Endothelial cell of umbilical vein (primary cell): ENCODE results near the gene ZNF428. TPM values are rescaled to one million over a fixed set of nuclear protein-coding genes. Genes with fewer than 3 reads are reported as not detected.

ENCODE experiments used
- BruUV-seq: library from RNA; stranded (reverse); fragments of 400-500 nt; replicated peaks from 2 replicates; lab custom pipeline; 2021; lab: Mats Ljungman, UMichigan
- CTCF ChIA-PET: fragments of 300-600, 350-600 bp; sonication (Branson Sonifier 250); formaldehyde crosslinking; loops from one replicate; lab custom pipeline; 2021; ENCODE audit warnings: antibody characterized with exemption, inconsistent platforms; lab: Charles Lee
- POLR2A ChIA-PET: fragments of 300-600, 350-600 bp; sonication (Branson Sonifier 250); formaldehyde crosslinking; loops from one replicate; lab custom pipeline; 2021; ENCODE audit warnings: antibody characterized with exemption, inconsistent platforms; lab: Charles Lee
- DNase-seq: peaks from one replicate; pipeline ENCODE4 v3.0.0-alpha.2; 2011; ENCODE audit warnings: low read depth, low spot score
- FAIRE-seq: peaks from 2 replicates; lab custom pipeline; 2011; peaks lifted over from hg19 to GRCh38; lab: Jason Lieb, UNC
- H2AFZ ChIP-seq: 2 replicates; pipeline ENCODE4 v1.6.0; 2012; ENCODE audit warnings: low read depth, low read length, control low read depth, inconsistent platforms
- H3K27ac ChIP-seq: 2 replicates; pipeline ENCODE4 v1.5.1; 2011; ENCODE audit warnings: low read depth, mild to moderate bottlenecking, control low read depth, low read length, moderate library complexity; ENCODE audit not compliant: insufficient read depth
- H3K27me3 ChIP-seq, 2 experiments: 2 replicates each; pipeline versions ENCODE4 v1.6.0 to v1.6.1; 2011; ENCODE audit warnings: low read length in 2 of 2, mixed read lengths in 1 of 2; ENCODE audit not compliant: control insufficient read depth in 2 of 2, insufficient read depth in 2 of 2
- H3K36me3 ChIP-seq, 2 experiments: 2 replicates in 1 of 2; 3 replicates in 1 of 2; pipeline ENCODE4 v1.5.1; 2011; ENCODE audit warnings: low read length in 2 of 2, mild to moderate bottlenecking in 1 of 2, moderate library complexity in 1 of 2; ENCODE audit not compliant: control insufficient read depth in 2 of 2, insufficient read depth in 2 of 2; ENCODE audit errors: extremely low read depth in 1 of 2
- H3K4me1 ChIP-seq: 3 replicates; pipeline ENCODE4 v1.5.1; 2011; ENCODE audit warnings: mild to moderate bottlenecking, low read length; ENCODE audit not compliant: control insufficient read depth, insufficient read depth; ENCODE audit errors: extremely low read depth
- H3K4me2 ChIP-seq: 2 replicates; pipeline ENCODE4 v1.6.1; 2011; ENCODE audit warnings: low read length, control low read depth, mixed read lengths; ENCODE audit not compliant: insufficient read depth
- H3K4me3 ChIP-seq, 3 experiments: fragments of 200-600 bp in 1 of 3; sonication (generic), shearing (Covaris generic) in 1 of 3; replicated peaks in 1 of 3; 2 replicates each; pipeline ENCODE4 v1.5.1; 2011 to 2016; ENCODE audit warnings: control low read depth in 3 of 3, low read length in 3 of 3, mild to moderate bottlenecking in 2 of 3, inconsistent platforms in 1 of 3, low read depth in 1 of 3, moderate library complexity in 1 of 3; ENCODE audit not compliant: insufficient read depth in 1 of 3
- H3K79me2 ChIP-seq: 2 replicates; pipeline ENCODE4 v1.6.0; 2012; ENCODE audit warnings: low read length, inconsistent platforms; ENCODE audit not compliant: control insufficient read depth, insufficient read depth
- H3K9ac ChIP-seq: replicated peaks from 2 replicates; pipeline ENCODE3; 2011; ENCODE audit warnings: low read length, control low read depth; ENCODE audit not compliant: insufficient read depth; ENCODE audit errors: extremely low read depth
- H3K9me1 ChIP-seq: replicated peaks from 3 replicates; pipeline ENCODE4 v1.6.0; 2011; ENCODE audit warnings: mild to moderate bottlenecking, low read length; ENCODE audit not compliant: control insufficient read depth, insufficient read depth; ENCODE audit errors: extremely low read depth
- H3K9me3 ChIP-seq: replicated peaks from 2 replicates; pipeline ENCODE4 v1.5.1; 2012; ENCODE audit warnings: low read length, inconsistent platforms; ENCODE audit not compliant: control insufficient read depth, insufficient read depth
- H4K20me1 ChIP-seq: replicated peaks from 2 replicates; pipeline ENCODE3; 2011; ENCODE audit warnings: mild to moderate bottlenecking, low read length; ENCODE audit not compliant: control insufficient read depth, insufficient read depth; ENCODE audit errors: extremely low read depth
- EZH2 ChIP-seq: IDR thresholded peaks from 2 replicates; pipeline ENCODE4 v1.6.1; 2012; ENCODE audit warnings: borderline replicate concordance, low read depth, mild to moderate bottlenecking, moderate library complexity, low read length, inconsistent platforms; ENCODE audit not compliant: severe bottlenecking
- FOS ChIP-seq: IDR thresholded peaks from 2 replicates; pipeline ENCODE4 v1.6.1; 2011; ENCODE audit warnings: mild to moderate bottlenecking, low read length, moderate library complexity, borderline replicate concordance; ENCODE audit not compliant: insufficient read depth
- GATA2 ChIP-seq: IDR thresholded peaks from 2 replicates; pipeline ENCODE4 v1.7.0; 2011; ENCODE audit warnings: low read depth, mild to moderate bottlenecking, moderate library complexity, mixed read lengths, low read length; ENCODE audit not compliant: insufficient read length, insufficient read depth
- JUN ChIP-seq: IDR thresholded peaks from 2 replicates; pipeline ENCODE4 v1.6.1; 2011; ENCODE audit warnings: borderline replicate concordance, low read depth; ENCODE audit not compliant: insufficient read length, insufficient read depth
- MYC ChIP-seq: IDR thresholded peaks from one replicate; pipeline ENCODE4 v1.6.1; 2011; ENCODE audit warnings: mild to moderate bottlenecking, low read depth, low read length
- POLR2A ChIP-seq: IDR thresholded peaks from 2 replicates; pipeline ENCODE4 v1.6.1; 2012; ENCODE audit warnings: low read depth, mild to moderate bottlenecking, control low read depth, low read length
- POLR2AphosphoS5 ChIP-seq: IDR thresholded peaks from 2 replicates; pipeline ENCODE4 v1.6.1; 2012; ENCODE audit warnings: low read depth, mild to moderate bottlenecking, control low read depth, low read length, moderate library complexity; ENCODE audit not compliant: insufficient read depth
- dilution Hi-C: fragments of 300-500 bp; cut with MboI; formaldehyde crosslinking; loops from one replicate; pipeline ENCODE4 v1.15.0; 2019; ENCODE audit warnings: low sequenced_read_pairs; ENCODE audit not compliant: extremely low pct_ligation_motif_present
- intact Hi-C: fragments of 100-400 bp; cut with micrococcal nuclease; formaldehyde crosslinking; loops from one replicate; pipeline ENCODE4 v1.10.0; 2022
- polyA plus RNA-seq, 4 experiments: library from polyadenylated mRNA; depleted of rRNA in 3 of 4; stranded (reverse) in 3 of 4; unstranded in 1 of 4; fragments of >200 nt; gene quantifications; 2 replicates each; pipeline versions ENCODE4 v1.2.1 to v1.2.3, GENCODE V29; 2011 to 2012; ENCODE audit warnings: missing spikeins in 1 of 4
- total RNA-seq: library from RNA; stranded (reverse); gene quantifications from 2 replicates; pipeline ENCODE4 v1.2.3, GENCODE V29; 2021
- TF ChIP-seq, protein P1 (sequence below), 2 donors: IDR thresholded peaks; 1 replicate in 1 of 2; 2 replicates in 1 of 2; pipeline ENCODE4 v1.5.1; 2011; ENCODE audit warnings: low read length in 2 of 2, mild to moderate bottlenecking in 2 of 2, moderate library complexity in 2 of 2, control low read depth in 1 of 2, inconsistent platforms in 1 of 2, low read depth in 1 of 2; ENCODE audit not compliant: insufficient read depth in 1 of 2; ENCODE audit errors: extremely low read depth in 1 of 2
- TF ChIP-seq, protein P2 (sequence below): IDR thresholded peaks from 2 replicates; pipeline ENCODE4 v1.6.1; 2011; ENCODE audit not compliant: insufficient read depth, insufficient read length

The ZNF428 gene
- total and polyA plus RNA-seq, 2 donors (not counting 3 experiments of a cell fraction or from before 2014, with no cell fraction given): 29.2 to 56.2 TPM

DNA sequence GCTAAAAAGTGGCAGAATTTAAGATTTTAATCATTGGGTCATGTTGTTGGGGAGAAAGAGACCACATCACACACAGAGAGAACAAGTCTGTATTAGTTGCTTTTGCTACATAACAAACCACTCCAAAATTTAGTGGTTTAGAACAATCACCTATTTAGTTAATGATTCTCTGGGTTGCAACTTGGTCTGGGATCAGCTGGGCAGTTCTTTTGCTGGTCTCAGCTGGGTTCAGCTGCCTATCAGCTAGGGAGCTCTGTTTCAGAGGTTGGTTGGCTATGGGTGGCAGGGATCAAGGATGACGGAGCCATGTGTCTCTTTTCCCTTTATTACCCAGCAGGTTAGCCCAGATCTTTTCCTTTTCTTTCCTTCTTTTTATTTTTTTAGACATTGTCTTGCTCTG lies 34.9 kb downstream of the ZNF428 start:
- TF ChIP-seq POLR2AphosphoS5 (no peak), POLR2A (no peak), EZH2 (no peak), GATA2 (no peak), JUN (no peak), MYC (no peak), FOS (no peak)
- TF ChIP-seq, protein P1, sequence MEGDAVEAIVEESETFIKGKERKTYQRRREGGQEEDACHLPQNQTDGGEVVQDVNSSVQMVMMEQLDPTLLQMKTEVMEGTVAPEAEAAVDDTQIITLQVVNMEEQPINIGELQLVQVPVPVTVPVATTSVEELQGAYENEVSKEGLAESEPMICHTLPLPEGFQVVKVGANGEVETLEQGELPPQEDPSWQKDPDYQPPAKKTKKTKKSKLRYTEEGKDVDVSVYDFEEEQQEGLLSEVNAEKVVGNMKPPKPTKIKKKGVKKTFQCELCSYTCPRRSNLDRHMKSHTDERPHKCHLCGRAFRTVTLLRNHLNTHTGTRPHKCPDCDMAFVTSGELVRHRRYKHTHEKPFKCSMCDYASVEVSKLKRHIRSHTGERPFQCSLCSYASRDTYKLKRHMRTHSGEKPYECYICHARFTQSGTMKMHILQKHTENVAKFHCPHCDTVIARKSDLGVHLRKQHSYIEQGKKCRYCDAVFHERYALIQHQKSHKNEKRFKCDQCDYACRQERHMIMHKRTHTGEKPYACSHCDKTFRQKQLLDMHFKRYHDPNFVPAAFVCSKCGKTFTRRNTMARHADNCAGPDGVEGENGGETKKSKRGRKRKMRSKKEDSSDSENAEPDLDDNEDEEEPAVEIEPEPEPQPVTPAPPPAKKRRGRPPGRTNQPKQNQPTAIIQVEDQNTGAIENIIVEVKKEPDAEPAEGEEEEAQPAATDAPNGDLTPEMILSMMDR (IDR thresholded peaks at IDR 0.05; ENCODE audit: extremely low read depth in 1 of 2, insufficient read depth in 1 of 2, low read depth in 1 of 2, low read length in 2 of 2): no peak
- TF ChIP-seq, protein P2, sequence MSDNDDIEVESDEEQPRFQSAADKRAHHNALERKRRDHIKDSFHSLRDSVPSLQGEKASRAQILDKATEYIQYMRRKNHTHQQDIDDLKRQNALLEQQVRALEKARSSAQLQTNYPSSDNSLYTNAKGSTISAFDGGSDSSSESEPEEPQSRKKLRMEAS: no peak
- H3K9me3 ChIP-seq: no peaks in the 10 kb centered on the region
- POLR2A ChIA-PET: interaction anchor here (0.5 kb wide), 1 partner anchor 103 kb away, joined by 3 read pairs; no protein-coding TSS in a partner anchor
- H3K27me3 ChIP-seq: no peaks in the 10 kb centered on the region
- no peaks in the 10 kb centered on the region for H3K4me1 ChIP-seq
- peaks cover 0 to 2% of the 10 kb centered on the region in 2 experiments for H3K36me3 ChIP-seq
- dilution Hi-C loops (no loop called here), intact Hi-C loops (no loop called here)
- no peak overlapping the region for H2AFZ ChIP-seq
- no peaks in the 10 kb centered on the region for H3K79me2 ChIP-seq
- CTCF ChIA-PET: interaction anchor here (1.6 to 3.0 kb wide), 3 partner anchors 10 to 29 kb away, joined by 4 to 21 read pairs (median 9); partner anchors contain the start of genes IRGQ and ZNF576
- H4K20me1 ChIP-seq: no peaks in the 10 kb centered on the region
- no peaks in the 10 kb centered on the region for H3K9me1 ChIP-seq
- BruUV-seq: no TSS peak
- no peak overlapping the region for H3K27ac ChIP-seq
- H3K4me3 ChIP-seq: no peak overlapping the region
- no peak for DNase-seq
- no peak for FAIRE-seq
- no peak overlapping the region for H3K4me2 ChIP-seq
- H3K9ac ChIP-seq: no peak overlapping the region
